HEK293 (cell line): Measurements from ENCODE around the gene LHFPL6.

Experiments
- CTCF ChIP-seq: fragments of 450-650 bp; formaldehyde crosslinking; IDR thresholded peaks from 2 replicates; pipeline ENCODE4 v1.5.1; 2016; ENCODE audit warnings: missing biosample characterization, missing genetic modification characterization
- ELK4 ChIP-seq: IDR thresholded peaks from 2 replicates; pipeline ENCODE4 v1.6.1; 2011; ENCODE audit warnings: mild to moderate bottlenecking, low read depth, low read length, borderline replicate concordance
- HOXA7 ChIP-seq: sonication (generic); formaldehyde crosslinking; IDR thresholded peaks from 2 replicates; pipeline ENCODE4 v1.8.1; 2022; ENCODE audit warnings: missing genetic modification reagents, borderline replicate concordance
- OVOL3 ChIP-seq: fragments of 450-650 bp; formaldehyde crosslinking; IDR thresholded peaks from 2 replicates; pipeline ENCODE4 v1.5.1; 2016; ENCODE audit warnings: missing biosample characterization, missing genetic modification characterization
- REST ChIP-seq: fragments of 450-650 bp; formaldehyde crosslinking; IDR thresholded peaks from 2 replicates; pipeline ENCODE4 v1.5.1; 2016; ENCODE audit warnings: missing biosample characterization, missing genetic modification characterization
- ZEB2 ChIP-seq: fragments of 450-650 bp; formaldehyde crosslinking; IDR thresholded peaks from 2 replicates; pipeline ENCODE4 v1.5.1; 2016; ENCODE audit warnings: missing biosample characterization, missing genetic modification characterization
- ZFP37 ChIP-seq: fragments of 450-650 bp; formaldehyde crosslinking; IDR thresholded peaks from 2 replicates; pipeline ENCODE4 v1.5.1; 2016; ENCODE audit warnings: missing biosample characterization, missing genetic modification characterization
- ZNF302 ChIP-seq: fragments of 450-650 bp; formaldehyde crosslinking; IDR thresholded peaks from 2 replicates; pipeline ENCODE4 v1.5.1; 2016; ENCODE audit warnings: missing biosample characterization, missing genetic modification characterization, low read depth

- TF ChIP-seq ZEB2 (tag by site-specific recombination) (no peak), ZFP37 (tag by site-specific recombination) (no peak), ELK4 (no peak), HOXA7 (CRISPR knock-in tag) (no peak), OVOL3 (tag by site-specific recombination) (no peak), CTCF (tag by site-specific recombination) (no peak), ZNF302 (tag by site-specific recombination) (no peak), REST (no peak)
These were observed 200.6 kb downstream of the LHFPL6 start for GRCh38 chr13:39402221-39402970.
